ENCODE measurements around the gene STRIP1.

STRIP1 gene

DNA sequence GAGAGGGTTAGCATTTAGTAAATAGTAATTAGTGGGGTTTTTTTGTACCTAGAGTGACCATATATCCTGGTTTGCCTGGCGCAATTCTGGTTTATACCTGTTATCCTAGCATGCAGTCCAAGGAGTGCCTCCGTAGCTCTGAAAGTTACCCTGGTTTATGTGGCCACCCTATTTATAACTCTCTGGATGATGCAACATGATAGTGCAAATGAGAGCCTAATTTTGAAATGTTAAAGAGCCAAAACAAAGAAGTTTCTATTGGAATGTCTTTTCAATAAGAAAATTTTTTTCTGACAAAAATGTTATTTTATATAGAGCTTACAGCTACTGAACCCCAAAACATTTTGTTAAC lies 44.1 kb upstream of the STRIP1 start:
- TF ChIP-seq, protein P1, sequence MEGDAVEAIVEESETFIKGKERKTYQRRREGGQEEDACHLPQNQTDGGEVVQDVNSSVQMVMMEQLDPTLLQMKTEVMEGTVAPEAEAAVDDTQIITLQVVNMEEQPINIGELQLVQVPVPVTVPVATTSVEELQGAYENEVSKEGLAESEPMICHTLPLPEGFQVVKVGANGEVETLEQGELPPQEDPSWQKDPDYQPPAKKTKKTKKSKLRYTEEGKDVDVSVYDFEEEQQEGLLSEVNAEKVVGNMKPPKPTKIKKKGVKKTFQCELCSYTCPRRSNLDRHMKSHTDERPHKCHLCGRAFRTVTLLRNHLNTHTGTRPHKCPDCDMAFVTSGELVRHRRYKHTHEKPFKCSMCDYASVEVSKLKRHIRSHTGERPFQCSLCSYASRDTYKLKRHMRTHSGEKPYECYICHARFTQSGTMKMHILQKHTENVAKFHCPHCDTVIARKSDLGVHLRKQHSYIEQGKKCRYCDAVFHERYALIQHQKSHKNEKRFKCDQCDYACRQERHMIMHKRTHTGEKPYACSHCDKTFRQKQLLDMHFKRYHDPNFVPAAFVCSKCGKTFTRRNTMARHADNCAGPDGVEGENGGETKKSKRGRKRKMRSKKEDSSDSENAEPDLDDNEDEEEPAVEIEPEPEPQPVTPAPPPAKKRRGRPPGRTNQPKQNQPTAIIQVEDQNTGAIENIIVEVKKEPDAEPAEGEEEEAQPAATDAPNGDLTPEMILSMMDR (IDR thresholded peaks at IDR 0.05; ENCODE audit: control extremely low read depth, extremely low read depth, low read depth, missing control alignments), result no peak
- ChIA-PET POLR2A (no interaction called here), CTCF (interaction anchor here (1.2 kb wide), 3 partner anchors 17 to 213 kb away, joined by 4 to 6 read pairs (median 4); no protein-coding TSS in a partner anchor)
- DNase-seq (ENCODE audit: extremely low spot score), result no peak

DNA sequence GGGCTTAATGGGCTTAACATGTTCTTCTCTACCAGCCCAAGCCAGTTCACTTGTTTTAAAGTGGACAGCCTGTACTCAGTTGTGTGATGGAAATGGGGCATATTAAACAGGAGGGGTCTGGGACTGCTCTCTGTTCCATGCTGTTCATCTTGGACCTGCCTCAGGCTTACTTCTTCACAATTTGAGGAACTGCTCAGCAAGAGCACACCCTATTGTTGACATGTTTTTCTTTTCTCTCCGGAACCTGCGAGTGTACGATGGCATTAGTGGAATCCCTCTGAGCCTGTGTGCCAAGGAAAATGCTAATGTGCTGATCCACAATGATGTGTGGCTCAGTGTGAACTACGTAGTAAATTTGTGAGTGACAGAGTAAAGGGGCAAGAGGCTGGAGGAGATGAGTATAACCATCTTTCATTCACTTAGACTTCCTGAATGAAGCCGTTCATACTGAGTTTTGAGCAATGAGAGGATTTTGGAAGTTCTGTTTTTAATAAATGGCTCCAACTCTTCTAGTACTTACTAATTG lies 43.0 kb upstream of the STRIP1 start:
- no peak for DNase-seq (ENCODE audit: extremely low spot score)
- CTCF ChIA-PET, result interaction anchor here (1.2 to 11.5 kb wide), 3 partner anchors 6 to 215 kb away, joined by 3 to 96 read pairs (median 68); partner anchors contain the start of gene AHCYL1
- TF ChIP-seq, protein P1 (IDR thresholded peaks at IDR 0.05; ENCODE audit: control extremely low read depth, extremely low read depth, low read depth, missing control alignments), result no peak
- POLR2A ChIA-PET, result interaction anchor here (0.6 kb wide), 2 partner anchors 23 to 254 kb away, joined by 3 read pairs; no protein-coding TSS in a partner anchor

DNA sequence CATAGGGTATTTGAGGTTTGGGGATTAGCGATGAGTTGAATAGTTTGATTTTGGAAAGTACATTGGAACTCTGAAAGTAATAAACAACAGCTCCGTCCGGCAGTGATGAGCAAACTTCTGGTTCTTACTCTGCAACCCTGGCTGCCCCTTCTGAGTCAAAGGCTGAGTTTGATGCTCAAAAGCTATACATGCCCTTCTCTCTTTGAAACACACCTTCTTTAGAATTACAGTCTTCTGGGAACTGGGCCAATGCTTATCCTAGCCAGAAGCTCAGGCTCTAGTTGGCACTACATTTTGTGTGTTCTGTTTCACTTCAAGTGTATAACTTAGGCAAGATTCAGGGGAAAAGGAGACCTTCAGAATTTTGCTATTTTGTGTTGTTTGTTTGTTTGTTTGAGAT lies 40.5 kb upstream of the STRIP1 start:
- ChIA-PET POLR2A (no interaction called here), CTCF (interaction anchor here (1.1 to 11.5 kb wide), 5 partner anchors 8 to 354 kb away, joined by 3 to 96 read pairs (median 11); partner anchors contain the start of gene AHCYL1)
- no peak for DNase-seq (ENCODE audit: extremely low spot score)
- TF ChIP-seq, protein P1 (IDR thresholded peaks at IDR 0.05; ENCODE audit: control extremely low read depth, extremely low read depth, low read depth, missing control alignments), result no peak

DNA sequence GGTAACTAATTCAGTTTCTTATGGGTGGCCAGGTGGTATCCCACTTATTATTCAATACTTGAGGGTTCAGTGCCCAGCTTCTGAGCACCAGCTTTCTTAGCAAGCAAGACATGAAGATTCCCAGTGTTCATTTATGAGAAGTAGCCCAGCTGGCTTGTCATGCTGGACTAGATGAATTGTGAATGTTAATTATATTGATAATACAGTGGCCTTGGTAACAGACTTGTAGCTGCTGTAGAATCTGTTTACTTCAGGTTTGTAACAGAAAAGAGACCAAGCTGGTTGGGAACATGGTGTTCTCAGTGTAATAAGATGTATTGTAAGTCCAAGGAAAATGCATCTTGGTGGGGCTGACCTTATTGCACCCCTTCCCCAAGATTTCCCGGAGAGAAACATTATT lies 39.8 kb upstream of the STRIP1 start:
- TF ChIP-seq, protein P1 (IDR thresholded peaks at IDR 0.05; ENCODE audit: control extremely low read depth, extremely low read depth, low read depth, missing control alignments), result no peak
- DNase-seq (ENCODE audit: extremely low spot score), result no peak
- CTCF ChIA-PET, result interaction anchor here (1.0 to 11.5 kb wide), 6 partner anchors 9 to 219 kb away, joined by 3 to 96 read pairs (median 9); partner anchors contain the start of gene AHCYL1
- POLR2A ChIA-PET, result no interaction called here

DNA sequence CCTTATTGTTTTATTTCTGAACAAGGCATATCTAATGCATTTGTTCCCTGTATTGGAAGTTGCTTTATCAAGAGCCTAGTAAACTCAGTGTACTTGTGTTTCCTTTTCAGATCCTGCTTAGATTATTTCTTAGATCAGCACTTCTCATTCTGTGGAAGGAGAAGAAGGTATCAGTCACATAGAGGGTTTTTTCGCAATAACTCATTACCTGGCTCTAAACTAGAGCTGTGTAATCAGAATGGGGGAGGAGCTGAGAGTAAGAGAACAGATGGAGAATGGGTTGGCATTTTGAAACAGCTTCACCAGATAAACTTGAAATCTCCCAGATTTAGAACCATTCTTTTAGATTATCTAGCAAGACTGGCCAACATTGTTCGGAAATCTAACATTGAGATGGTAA lies 38.9 kb upstream of the STRIP1 start:
- no peak for DNase-seq (ENCODE audit: extremely low spot score)
- CTCF ChIA-PET, result interaction anchor here (1.2 to 11.5 kb wide), 4 partner anchors 10 to 356 kb away, joined by 3 to 96 read pairs (median 38); partner anchors contain the start of gene AHCYL1
- TF ChIP-seq, protein P1 (IDR thresholded peaks at IDR 0.05; ENCODE audit: control extremely low read depth, extremely low read depth, low read depth, missing control alignments), result no peak
- POLR2A ChIA-PET, result interaction anchor here (0.7 kb wide), 1 partner anchor 11 kb away, joined by 3 read pairs; the partner anchor contains the start of gene AHCYL1

DNA sequence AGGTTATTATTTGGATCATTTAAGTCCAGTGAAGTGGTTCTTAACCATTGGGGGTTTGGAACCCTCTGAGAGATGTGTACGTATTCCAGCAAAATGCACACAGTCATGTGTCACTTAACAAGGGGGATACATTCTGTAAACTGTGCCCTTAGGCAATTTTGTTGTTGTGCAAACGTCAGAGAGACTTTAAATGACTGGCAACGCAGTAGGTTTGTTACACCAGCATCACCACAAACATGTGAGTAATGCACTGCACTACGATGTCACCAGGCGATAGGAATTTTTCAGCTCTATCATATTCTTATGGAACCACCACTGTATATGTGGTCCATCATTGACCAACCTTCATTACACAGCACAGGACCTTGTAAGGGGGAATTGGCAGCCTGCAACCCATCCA lies 37.9 kb upstream of the STRIP1 start:
- DNase-seq (ENCODE audit: extremely low spot score), result no peak
- TF ChIP-seq, protein P1 (IDR thresholded peaks at IDR 0.05; ENCODE audit: control extremely low read depth, extremely low read depth, low read depth, missing control alignments), result no peak
- ChIA-PET CTCF (interaction anchor here (0.7 to 11.5 kb wide), 6 partner anchors 11 to 356 kb away, joined by 3 to 96 read pairs (median 6); partner anchors contain the start of gene AHCYL1), POLR2A (no interaction called here)

Data from GM10248 (cell line).